Stimulated activated CD4-positive, alpha-beta T cell treated with anti-CD3 and anti-CD28 coated beads, Interleukin-4, amount 100 ng/mL, for 24 hours (primary cell): Measurements from ENCODE around the gene TRPV3.

Experiments
- DNase-seq: peaks from one replicate; pipeline ENCODE4 v3.0.0-alpha.2; 2020

The TRPV3 gene

GRCh38 chr17:3546521-3546920 is 11.1 kb downstream of the TRPV3 start:
- no peak for DNase-seq

- no peak for DNase-seq
Observed at GRCh38 chr17:3545151-3545550, 12.5 kb downstream of the TRPV3 start.

GRCh38 chr17:3544365-3544764 is 13.2 kb downstream of the TRPV3 start:
- DNase-seq, result no peak

GRCh38 chr17:3543453-3543852 is 14.2 kb downstream of the TRPV3 start:
- no peak for DNase-seq

- DNase-seq, result no peak
Observed at GRCh38 chr17:3542410-3543088, 15.1 kb downstream of the TRPV3 start.

- no peak for DNase-seq
Observed at GRCh38 chr17:3539881-3540540, 17.6 kb downstream of the TRPV3 start.

- no peak for DNase-seq
Observed at GRCh38 chr17:3536716-3537115, 20.9 kb downstream of the TRPV3 start.

GRCh38 chr17:3535253-3535995 is 22.2 kb downstream of the TRPV3 start:
- peak; percentile 60 for DNase-seq

- no peak for DNase-seq
Observed at GRCh38 chr17:3534881-3535252, 22.7 kb downstream of the TRPV3 start.

- DNase-seq, result no peak
Observed at GRCh38 chr17:3533752-3534151, 23.9 kb downstream of the TRPV3 start.

- DNase-seq, result no peak
Observed at GRCh38 chr17:3532859-3533142, 24.8 kb downstream of the TRPV3 start.

- no peak for DNase-seq
Observed at GRCh38 chr17:3532106-3532858, 25.3 kb downstream of the TRPV3 start.

- DNase-seq, result no peak
Observed at GRCh38 chr17:3531266-3532101, 26.1 kb downstream of the TRPV3 start.

- DNase-seq, result no peak
Observed at GRCh38 chr17:3529817-3530741, 27.5 kb downstream of the TRPV3 start.

GRCh38 chr17:3528880-3529511 is 28.6 kb downstream of the TRPV3 start:
- no peak for DNase-seq

- DNase-seq, result no peak
Observed at GRCh38 chr17:3528403-3528851, 29.2 kb downstream of the TRPV3 start.

GRCh38 chr17:3527896-3528295 is 29.7 kb downstream of the TRPV3 start:
- DNase-seq, result no peak

- no peak for DNase-seq
Observed at GRCh38 chr17:3527468-3527867, 30.1 kb downstream of the TRPV3 start.

GRCh38 chr17:3526971-3527370 is 30.6 kb downstream of the TRPV3 start:
- DNase-seq, result no peak

GRCh38 chr17:3526491-3526890 is 31.1 kb downstream of the TRPV3 start:
- DNase-seq, result no peak

- DNase-seq, result no peak
Observed at GRCh38 chr17:3524024-3524423, 33.6 kb downstream of the TRPV3 start.
